GM12872 (cell line): ENCODE measurements around the gene MUTYH.

Experiments
- TF ChIP-seq, protein P1 (sequence below): IDR thresholded peaks from 3 replicates; pipeline ENCODE4 v1.5.1; 2011; ENCODE audit warnings: low read depth, mild to moderate bottlenecking, low read length, moderate library complexity; ENCODE audit not compliant: insufficient read depth

The MUTYH gene

DNA sequence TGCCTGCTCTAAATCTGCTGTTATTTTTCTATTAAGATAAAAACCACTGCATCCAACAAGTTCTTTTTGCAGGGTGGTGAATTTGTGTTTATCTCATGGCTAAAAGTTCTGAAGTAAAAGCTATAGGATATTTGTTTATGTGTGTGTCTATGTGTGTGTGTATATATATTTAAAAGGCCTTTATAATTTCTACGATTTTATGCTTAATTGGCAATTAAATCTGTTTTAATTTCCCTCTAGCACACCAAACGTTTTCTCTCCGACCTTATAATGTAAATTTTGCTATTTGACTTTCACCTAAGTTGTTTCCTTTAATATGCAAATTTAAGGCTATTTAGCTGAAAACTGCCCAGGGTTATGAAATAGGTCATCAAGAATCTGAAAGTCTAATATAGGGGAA, 33.3 kb downstream of the MUTYH start:
- TF ChIP-seq, protein P1, sequence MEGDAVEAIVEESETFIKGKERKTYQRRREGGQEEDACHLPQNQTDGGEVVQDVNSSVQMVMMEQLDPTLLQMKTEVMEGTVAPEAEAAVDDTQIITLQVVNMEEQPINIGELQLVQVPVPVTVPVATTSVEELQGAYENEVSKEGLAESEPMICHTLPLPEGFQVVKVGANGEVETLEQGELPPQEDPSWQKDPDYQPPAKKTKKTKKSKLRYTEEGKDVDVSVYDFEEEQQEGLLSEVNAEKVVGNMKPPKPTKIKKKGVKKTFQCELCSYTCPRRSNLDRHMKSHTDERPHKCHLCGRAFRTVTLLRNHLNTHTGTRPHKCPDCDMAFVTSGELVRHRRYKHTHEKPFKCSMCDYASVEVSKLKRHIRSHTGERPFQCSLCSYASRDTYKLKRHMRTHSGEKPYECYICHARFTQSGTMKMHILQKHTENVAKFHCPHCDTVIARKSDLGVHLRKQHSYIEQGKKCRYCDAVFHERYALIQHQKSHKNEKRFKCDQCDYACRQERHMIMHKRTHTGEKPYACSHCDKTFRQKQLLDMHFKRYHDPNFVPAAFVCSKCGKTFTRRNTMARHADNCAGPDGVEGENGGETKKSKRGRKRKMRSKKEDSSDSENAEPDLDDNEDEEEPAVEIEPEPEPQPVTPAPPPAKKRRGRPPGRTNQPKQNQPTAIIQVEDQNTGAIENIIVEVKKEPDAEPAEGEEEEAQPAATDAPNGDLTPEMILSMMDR: no peak

DNA sequence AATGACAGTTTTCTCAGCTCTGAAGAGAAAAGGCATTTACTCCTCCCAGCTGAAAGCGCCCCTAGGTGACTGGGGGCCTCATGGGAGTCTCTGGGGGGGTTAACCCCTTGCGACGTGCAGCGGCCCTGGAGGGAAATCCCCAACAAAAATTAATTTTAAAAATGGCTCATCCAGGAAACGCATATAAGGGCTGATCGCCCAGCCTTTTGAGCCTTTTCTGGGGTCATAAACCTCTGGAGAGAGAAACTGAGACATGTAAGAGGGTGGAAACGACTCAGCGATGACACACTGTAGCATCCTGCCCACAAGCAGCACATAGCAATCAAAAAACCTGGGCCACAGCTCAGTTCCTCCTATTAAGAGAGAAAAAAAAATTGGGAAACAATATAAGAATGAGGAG, 33.9 kb downstream of the MUTYH start:
- TF ChIP-seq, protein P1: no peak

DNA sequence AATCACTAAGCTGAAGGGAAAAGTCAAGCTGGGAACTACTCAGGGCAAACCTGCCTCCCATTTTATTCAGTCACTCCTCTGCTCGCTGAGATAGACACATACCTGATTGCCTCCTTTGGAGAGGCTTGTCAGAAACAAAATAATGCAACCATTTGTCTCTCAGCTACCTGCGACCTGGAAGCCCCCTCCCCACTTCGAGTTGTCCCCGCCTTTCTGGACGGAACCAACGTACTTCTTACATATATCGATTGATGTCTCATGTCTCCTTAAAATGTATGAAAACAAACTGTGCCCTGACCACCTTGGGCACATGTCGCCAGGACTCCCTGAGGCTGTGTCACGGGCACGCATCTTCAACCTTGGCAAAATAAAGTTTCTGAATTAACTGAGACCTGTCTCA, 35.0 kb downstream of the MUTYH start:
- TF ChIP-seq, protein P1: no peak

DNA sequence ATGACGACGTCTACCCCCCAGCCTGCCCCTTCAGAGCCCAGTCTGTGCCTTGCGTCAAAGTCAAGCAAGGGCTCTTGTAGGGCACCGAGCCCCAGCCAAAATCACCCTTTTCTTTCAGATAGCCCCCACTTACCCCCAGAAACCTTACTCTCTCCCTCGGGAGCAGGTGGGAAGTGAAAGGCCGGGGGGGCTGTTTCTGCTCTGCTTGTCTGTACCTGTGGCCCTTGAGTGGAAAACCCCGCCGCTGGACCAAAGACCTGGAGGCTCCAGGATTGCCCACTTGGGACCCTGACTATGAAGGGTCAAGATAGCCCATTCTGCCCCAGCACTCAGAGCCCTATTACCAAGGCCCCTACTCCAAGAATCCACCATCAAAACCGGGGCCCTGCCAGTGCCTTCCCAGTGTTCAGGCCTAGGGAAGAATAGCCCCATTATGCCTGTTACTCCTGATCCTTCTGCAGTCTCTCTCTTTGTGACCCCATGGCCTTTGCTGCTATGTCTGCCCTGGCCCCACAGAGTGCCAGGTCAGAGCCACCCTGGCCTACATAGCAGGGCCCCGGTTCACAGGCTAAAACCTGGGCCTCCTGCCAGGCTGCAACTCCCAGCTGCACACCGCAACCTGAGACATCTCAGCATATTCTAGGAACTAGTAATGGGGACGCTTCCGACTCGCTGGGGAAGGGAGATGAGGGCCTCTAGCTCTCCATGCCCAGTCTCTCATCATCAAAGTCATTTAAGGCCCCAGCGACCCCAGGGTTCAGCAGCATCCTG, 35.7 kb downstream of the MUTYH start:
- TF ChIP-seq, protein P1: no peak

DNA sequence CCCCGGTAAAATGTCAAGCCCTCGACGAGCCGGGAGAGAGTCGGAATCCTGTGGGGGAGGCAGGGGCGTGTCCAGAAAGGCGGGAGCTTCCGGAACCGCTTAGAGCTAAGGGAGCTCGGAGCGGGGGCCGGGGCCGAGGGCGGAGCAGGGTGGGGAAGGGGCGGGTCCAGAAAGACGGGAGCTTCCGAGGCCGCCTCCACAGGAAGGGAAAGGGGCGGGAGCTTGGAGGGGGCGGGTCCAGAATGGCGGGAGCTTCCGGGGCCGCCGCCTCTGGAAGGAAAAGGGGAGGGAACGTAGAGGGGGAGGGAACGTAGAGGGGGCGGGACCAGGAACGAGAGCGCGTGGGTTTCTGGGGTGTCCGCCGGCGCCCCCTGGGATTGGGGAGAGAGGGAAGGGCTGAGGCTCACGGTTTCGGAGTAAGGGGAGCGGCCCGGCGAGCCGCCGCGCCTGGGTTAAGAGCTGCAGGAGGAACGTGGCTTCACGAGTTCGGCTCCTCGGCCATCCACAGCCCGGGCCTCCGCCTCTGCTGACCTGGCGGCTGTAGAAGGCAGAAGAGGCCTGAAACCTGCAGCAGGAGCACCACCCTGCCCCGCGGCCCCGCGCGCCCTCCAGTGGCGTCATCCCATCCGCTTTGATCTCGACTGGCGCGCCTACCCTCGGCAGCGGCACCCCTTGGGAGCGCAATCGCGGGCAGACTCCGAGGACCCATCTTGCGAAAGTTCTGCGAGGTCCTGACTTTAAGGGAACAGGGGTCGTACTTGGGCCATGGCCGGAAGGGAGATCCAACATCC, 36.5 kb downstream of the MUTYH start:
- TF ChIP-seq, protein P1: peak; percentile 76

DNA sequence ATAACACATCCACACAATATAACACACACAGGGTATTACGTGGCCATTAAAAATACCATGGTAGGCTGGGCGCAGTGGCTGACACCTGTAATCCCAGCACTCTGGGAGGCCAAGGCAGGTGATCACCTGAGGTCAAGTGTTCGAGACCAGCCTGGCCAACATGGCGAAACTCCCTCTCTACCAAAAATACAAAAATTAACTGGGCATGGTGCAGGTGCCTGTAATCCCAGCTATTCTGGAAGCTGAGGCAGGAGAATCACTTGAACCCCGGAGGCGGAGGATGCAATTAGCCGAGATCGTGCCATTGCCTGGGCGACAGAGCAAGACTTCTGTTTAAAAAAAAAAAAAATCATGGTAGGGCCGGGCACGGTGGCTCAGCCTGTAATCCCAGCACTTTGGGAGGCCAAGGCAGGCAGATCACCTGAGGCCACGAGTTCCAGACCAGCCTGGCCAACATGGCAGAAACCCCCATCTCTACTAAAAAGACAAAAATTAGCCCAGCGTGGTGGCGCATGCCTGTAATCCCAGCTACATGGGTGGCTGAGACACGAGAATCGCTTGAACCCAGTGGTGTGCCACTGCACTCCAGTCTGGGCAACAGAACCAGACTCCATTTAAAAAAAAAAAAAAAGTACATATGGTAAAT, 37.6 kb downstream of the MUTYH start:
- TF ChIP-seq, protein P1: no peak

DNA sequence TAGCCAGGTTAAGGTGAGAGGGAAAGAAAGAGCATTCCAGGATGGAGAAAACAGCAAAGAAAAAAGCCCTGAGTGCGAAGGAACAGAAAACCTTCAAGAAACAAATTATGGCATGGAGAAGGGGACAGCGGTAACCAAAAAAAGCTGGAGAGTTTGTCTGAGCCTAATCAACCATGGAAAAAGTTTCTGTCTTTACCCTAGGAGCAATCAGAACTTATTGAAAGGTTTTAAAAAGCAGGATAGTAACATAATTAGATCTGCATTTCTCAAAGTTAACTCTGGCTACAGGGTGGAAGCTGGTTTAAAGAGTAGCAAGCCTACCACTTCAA, 39.6 kb downstream of the MUTYH start:
- TF ChIP-seq, protein P1: no peak
